Measurements from ENCODE around the gene PROK1.

PROK1 gene

DNA sequence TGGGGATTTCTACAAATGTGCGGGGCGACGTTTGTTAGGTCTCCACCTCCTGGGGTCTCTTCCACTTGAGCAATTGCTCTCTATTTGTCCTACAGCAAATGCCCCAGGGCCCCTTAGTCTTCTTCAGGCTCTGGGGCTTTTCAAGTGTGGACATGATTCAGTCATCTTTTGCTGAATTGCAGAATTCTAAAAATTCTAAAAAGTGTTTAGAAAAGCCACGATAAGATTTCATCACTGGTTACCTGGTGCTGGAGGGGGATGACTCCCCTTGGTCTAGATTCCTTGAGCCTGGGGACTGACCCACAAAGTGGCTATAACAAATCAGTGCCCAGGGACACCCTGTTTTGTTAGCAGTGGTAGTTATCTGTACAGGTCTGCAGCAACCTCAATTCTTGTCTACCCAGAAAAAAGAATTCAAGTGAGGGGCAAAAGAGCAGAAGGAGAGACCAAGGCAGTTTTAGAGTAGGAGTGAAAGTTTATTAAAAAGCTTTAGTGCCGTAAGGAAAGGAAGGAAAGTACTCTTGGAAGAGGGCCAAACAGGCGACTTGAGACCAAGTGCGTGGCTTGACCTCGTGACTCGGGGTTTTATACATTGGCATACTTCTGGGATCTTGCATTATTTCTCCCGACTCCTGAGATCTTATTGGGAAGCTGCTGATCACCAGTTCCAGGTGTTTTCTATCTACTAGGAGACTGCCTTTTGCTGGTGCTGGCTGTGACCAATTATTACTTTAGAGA, 25.2 kb downstream of the PROK1 start:
- DNase-seq (no peak), ATAC-seq (ENCODE audit: insufficient read depth, low read depth) (no peak)
- no peaks in the 10 kb centered on the region for H3K9me3 ChIP-seq (ENCODE audit: insufficient read depth, low read length, severe bottlenecking)
- peaks cover 10% of the 10 kb centered on the region for H3K27me3 ChIP-seq (ENCODE audit: insufficient read depth, low read length, poor library complexity)
- no peak overlapping the region for H3K9ac ChIP-seq (ENCODE audit: low read depth, low read length)
- no peaks in the 10 kb centered on the region for H3K4me1 ChIP-seq (ENCODE audit: insufficient read depth, low read length)
- no peaks in the 10 kb centered on the region for H3K79me2 ChIP-seq (ENCODE audit: insufficient read depth, low read length)
- TF ChIP-seq EZH2 (IDR thresholded peaks at IDR 0.05; ENCODE audit: borderline replicate concordance, low read depth, low read length, severe bottlenecking) = no peak
- no peak for TF ChIP-seq CTCF (IDR thresholded peaks at IDR 0.05; ENCODE audit: borderline replicate concordance, extremely low read depth, low read length, poor library complexity, severe bottlenecking)
- H2AFZ ChIP-seq (ENCODE audit: low read depth, low read length) = no peak overlapping the region
- H3K4me2 ChIP-seq (ENCODE audit: insufficient read depth, low read length) = no peak overlapping the region
- no peak overlapping the region for H3K27ac ChIP-seq (ENCODE audit: low read length)
- H3K4me3 ChIP-seq (ENCODE audit: low read depth in 1 of 2, low read length in 2 of 2) = no peak overlapping the region
- peaks cover 3% of the 10 kb centered on the region; the same call in 1 of the 2 replicates for H4K20me1 ChIP-seq (ENCODE audit: insufficient read depth, low read length)
- no peaks in the 10 kb centered on the region for H3K36me3 ChIP-seq (ENCODE audit: insufficient read depth, low read length)

DNA sequence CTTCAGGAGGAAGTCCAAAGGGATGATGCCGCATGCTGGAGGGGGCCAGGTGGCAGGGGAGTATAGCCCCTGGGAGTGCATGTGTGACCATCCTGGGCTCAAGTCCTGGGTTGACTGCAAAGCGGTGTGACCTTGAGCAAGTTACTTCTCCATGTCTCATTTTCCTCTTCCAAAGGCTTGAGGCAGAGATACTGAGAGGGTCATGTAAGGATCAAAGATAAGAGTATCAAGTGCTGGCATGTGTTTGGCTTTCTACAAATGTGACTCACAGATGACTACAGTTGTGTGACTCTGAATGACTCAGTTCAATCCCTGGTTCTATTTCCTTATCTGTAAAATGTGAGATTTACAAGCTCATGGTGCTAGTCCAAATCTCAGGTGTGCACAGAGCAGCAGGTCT, 26.1 kb downstream of the PROK1 start:
- no peak overlapping the region for H3K27ac ChIP-seq (ENCODE audit: low read length)
- ATAC-seq (ENCODE audit: insufficient read depth, low read depth) = no peak
- no peak for DNase-seq

DNA sequence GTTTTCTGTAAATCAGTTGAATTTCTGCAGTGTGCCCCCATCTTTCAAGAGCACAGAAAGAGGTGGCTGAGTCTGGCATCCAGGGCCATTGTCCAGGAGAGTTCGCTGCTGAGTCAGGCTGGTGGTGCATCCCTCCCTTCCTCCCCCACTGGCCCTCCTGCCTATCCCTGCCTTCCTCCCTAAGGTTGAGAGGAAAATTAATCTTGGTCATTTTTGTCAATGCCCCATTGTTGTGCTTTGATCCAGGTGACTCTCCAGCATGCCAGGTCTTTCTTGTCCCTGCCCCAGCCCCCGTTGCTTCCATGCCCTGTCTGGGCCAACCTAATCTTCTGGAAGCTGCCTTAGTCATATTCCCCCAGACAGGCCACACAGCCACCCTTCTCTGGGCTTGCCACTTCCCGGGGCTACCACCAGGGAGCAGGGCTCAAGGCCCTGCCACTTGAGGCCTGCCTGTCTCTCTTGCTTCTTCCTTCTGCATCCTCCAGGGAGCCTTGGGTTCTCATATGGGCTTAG, 26.6 kb downstream of the PROK1 start:
- no peak overlapping the region for H3K4me2 ChIP-seq (ENCODE audit: insufficient read depth, low read length)

More for the DNA sequence above, 26.1 kb downstream of the PROK1 start:
- no peaks in the 10 kb centered on the region for H3K79me2 ChIP-seq (ENCODE audit: insufficient read depth, low read length)
- no peak overlapping the region for H2AFZ ChIP-seq (ENCODE audit: low read depth, low read length)
- no peak overlapping the region for H3K9ac ChIP-seq (ENCODE audit: low read depth, low read length)
- H3K4me2 ChIP-seq (ENCODE audit: insufficient read depth, low read length) = no peak overlapping the region
- TF ChIP-seq CTCF (IDR thresholded peaks at IDR 0.05; ENCODE audit: borderline replicate concordance, extremely low read depth, low read length, poor library complexity, severe bottlenecking) (no peak), EZH2 (IDR thresholded peaks at IDR 0.05; ENCODE audit: borderline replicate concordance, low read depth, low read length, severe bottlenecking) (no peak)
- no peaks in the 10 kb centered on the region for H3K36me3 ChIP-seq (ENCODE audit: insufficient read depth, low read length)
- no peaks in the 10 kb centered on the region for H3K9me3 ChIP-seq (ENCODE audit: insufficient read depth, low read length, severe bottlenecking)
- H3K27me3 ChIP-seq (ENCODE audit: insufficient read depth, low read length, poor library complexity) = peaks cover 10% of the 10 kb centered on the region
- H3K4me3 ChIP-seq (ENCODE audit: low read depth in 1 of 2, low read length in 2 of 2) = no peak overlapping the region
- H3K4me1 ChIP-seq (ENCODE audit: insufficient read depth, low read length) = no peaks in the 10 kb centered on the region
- peaks cover 3% of the 10 kb centered on the region; the same call in 1 of the 2 replicates for H4K20me1 ChIP-seq (ENCODE audit: insufficient read depth, low read length)

More for the DNA sequence above, 26.6 kb downstream of the PROK1 start:
- no peaks in the 10 kb centered on the region for H3K79me2 ChIP-seq (ENCODE audit: insufficient read depth, low read length)
- H4K20me1 ChIP-seq (ENCODE audit: insufficient read depth, low read length) = peaks cover 3% of the 10 kb centered on the region; the same call in 1 of the 2 replicates
- no peaks in the 10 kb centered on the region for H3K9me3 ChIP-seq (ENCODE audit: insufficient read depth, low read length, severe bottlenecking)
- H3K27ac ChIP-seq (ENCODE audit: low read length) = no peak overlapping the region
- no peak overlapping the region for H3K4me3 ChIP-seq (ENCODE audit: low read depth in 1 of 2, low read length in 2 of 2)
- no peaks in the 10 kb centered on the region for H3K36me3 ChIP-seq (ENCODE audit: insufficient read depth, low read length)
- H3K4me1 ChIP-seq (ENCODE audit: insufficient read depth, low read length) = no peaks in the 10 kb centered on the region
- H3K27me3 ChIP-seq (ENCODE audit: insufficient read depth, low read length, poor library complexity) = peaks cover 10% of the 10 kb centered on the region
- H2AFZ ChIP-seq (ENCODE audit: low read depth, low read length) = no peak overlapping the region
- peak; percentile 39 for TF ChIP-seq CTCF (IDR thresholded peaks at IDR 0.05; ENCODE audit: borderline replicate concordance, extremely low read depth, low read length, poor library complexity, severe bottlenecking)
- no peak for TF ChIP-seq EZH2 (IDR thresholded peaks at IDR 0.05; ENCODE audit: borderline replicate concordance, low read depth, low read length, severe bottlenecking)
- ATAC-seq (ENCODE audit: insufficient read depth, low read depth) (peak; percentile 58; the same call in 2 of the 3 replicates), DNase-seq (no peak)
- H3K9ac ChIP-seq (ENCODE audit: low read depth, low read length) = no peak overlapping the region
